Head of caudate nucleus (tissue), 42 donors: ENCODE data around the gene MYL10.
A peak's percentile ranks its signal among the peaks of the same experiment; 100 is the strongest.

Experiments used
- DNase-seq, 42 donors: peaks; one replicate each; pipeline versions ENCODE4 v3.0.0 to v3.0.0-alpha.2; 2020 to 2021; ENCODE audit warnings: mixed read lengths in 7 of 42
- intact Hi-C: fragments of 100-400 bp; cut with DNase I; formaldehyde crosslinking; loops from one replicate; pipeline ENCODE4 v1.15.0; 2022

MYL10 gene

GRCh38 chr7:101604331-101604933 is 24.7 kb downstream of the MYL10 start:
- no peak for DNase-seq
- intact Hi-C loops, result no loop called here

GRCh38 chr7:101602484-101603241 is 26.4 kb downstream of the MYL10 start:
- intact Hi-C loops, result no loop called here
- DNase-seq, result peak; percentile 50 to 88 (median 78)

DNA sequence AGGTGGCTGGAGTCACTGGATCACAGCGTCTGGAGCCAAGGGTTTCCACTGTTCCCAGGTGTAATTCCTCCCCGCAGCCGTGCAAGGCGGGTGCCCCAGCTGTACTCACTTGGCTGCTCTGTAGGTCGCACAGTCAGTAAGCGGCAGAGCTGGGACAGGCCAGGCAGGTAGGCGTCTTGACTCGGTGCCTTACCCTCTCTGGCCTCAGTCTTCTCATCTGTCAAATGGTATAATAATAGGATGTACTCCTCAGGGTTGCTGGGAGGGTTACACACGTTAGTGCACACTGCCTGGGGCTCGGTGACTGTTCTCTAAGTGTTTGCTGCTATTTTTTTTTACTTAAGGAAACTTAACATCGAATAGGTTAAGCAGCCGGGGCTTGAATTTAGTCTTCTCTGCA is 27.0 kb downstream of the MYL10 start:
- DNase-seq, result no peak
- intact Hi-C loops, result no loop called here

GRCh38 chr7:101599787-101600186 is 29.3 kb downstream of the MYL10 start:
- intact Hi-C loops, result no loop called here
- no peak for DNase-seq

- intact Hi-C loops, result no loop called here
- no peak for DNase-seq
These were observed 29.9 kb downstream of the MYL10 start for GRCh38 chr7:101598986-101599771.

DNA sequence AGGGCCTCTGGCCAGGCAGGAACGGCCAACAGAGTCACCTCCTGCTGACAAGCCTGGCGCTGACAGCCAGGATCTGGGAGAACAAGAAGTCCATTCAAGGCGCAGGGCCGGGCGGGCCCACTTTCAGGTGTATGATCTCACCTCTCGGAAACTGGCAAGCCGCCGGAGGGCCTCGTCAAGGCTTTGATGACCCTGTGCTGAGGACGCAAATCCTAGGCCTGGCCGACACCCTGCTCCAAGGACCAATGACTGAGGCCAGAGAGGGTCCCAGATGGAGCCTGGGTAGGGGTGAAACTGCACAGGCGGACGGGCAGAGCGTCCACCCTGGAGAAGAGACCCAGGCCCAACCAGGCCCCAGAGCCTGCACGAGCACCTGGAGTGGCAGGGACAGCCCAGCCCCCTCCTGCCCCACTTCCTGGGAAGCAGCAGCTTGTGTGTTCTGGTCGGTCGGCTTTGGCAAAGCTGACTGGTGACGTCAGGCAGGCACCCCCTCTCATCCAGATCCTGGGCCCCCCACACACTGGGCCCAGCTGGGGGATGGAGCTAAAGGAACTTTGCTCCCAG is 30.6 kb downstream of the MYL10 start:
- intact Hi-C loops, result no loop called here
- no peak for DNase-seq

DNA sequence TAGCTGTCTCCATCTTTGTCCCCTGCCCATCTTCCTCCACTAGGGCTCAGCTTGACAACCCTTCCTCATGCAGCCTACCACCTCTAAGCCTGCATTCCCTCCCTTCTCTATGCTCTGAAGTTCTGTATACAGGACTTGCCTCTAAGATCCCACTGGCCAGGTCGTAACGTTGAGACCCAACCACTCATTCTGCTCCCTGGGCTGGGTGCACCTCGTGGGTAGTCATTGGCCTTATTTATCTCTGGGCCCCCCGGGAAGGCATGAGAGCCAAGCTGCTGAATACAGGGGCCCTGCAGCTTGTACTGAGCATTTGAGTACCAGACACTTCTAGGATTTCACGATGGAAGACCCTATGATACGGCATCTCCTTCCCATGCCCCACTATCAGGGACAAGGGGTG is 31.2 kb downstream of the MYL10 start:
- no peak for DNase-seq
- intact Hi-C loops, result no loop called here

DNA sequence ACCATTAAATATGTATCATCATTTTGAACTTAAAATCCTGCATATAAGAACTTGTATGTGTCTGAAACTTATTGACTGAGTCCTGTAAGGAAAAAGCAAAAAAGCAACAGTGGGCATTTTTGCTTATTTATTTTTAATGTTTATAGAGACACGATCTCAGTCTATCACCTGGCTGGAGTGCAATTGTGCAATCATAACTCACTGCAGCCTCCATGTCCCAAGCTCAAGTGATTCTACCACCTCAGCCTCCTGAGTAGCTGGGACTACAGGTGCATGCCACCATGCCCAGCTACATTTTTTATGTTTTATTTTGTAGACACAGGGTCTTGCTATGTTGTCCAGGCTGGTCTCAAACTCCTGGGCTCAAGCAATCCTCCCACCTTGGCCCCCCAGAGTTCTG is 32.2 kb downstream of the MYL10 start:
- no peak for DNase-seq
- intact Hi-C loops, result no loop called here

DNA sequence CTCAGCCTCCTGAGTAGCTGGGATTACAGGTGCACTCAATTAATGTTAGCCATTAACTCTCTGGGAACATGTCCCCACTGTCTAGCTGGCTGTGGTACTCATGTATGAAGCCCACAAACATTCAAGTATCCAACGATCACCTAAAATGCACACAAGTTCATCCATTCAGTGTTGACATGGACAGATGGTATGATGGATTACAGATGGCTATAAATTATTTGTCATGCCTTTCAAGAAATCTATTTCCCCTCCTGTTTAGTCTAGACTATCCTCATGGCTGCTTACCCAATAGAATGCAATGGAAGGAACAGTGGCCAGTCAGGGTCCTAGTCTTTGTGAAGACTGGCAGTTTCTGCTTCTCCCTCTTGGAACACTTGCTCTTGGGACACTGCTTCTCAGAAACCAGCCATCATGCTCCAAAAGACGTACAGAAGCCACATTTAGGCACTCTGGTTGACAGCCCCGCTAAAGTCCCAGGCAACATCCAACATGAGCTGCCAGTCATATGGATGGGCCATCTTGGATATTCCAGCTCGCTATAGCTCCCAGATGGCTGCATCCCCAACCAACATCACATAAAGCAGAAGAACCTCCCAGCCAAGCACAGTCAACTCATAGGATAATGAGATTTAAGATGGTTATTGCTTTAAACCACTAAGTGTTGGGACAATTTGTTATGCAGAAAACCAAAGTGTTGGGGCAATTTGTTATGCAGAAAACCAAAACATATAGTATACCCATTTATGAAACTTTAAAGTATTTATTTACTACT is 33.1 kb downstream of the MYL10 start:
- peak in 1 of 42 donors; percentile 5 for DNase-seq
- intact Hi-C loops, result no loop called here

- intact Hi-C loops, result no loop called here
- peak in 1 of 42 donors; percentile 8 for DNase-seq
These were observed 33.9 kb downstream of the MYL10 start for GRCh38 chr7:101595246-101595645.

GRCh38 chr7:101594790-101595189 is 34.3 kb downstream of the MYL10 start:
- peak in 2 of 42 donors; percentile 7 to 9 for DNase-seq
- intact Hi-C loops, result no loop called here

DNA sequence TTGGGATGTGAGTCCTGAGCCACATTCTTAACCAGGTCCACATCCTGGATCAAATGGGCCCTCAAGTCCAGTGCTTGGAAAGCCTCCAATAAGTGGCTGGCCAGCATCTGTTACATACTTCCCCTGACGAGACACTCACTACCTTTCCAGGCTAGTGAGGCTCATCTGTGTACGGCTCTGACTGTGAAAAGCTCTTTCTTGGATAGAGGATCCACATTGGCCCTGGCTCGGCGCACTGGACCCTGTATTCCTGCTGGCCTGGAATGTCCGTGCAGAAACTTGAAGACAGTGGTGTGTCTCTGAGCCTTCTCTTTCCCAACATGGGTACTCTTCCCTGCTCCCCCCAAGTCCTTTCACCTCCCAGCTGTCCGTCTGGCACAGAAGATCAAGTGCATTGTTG is 35.5 kb downstream of the MYL10 start:
- intact Hi-C loops, result no loop called here
- no peak for DNase-seq

GRCh38 chr7:101591504-101591903 is 37.6 kb downstream of the MYL10 start:
- no peak for DNase-seq
- intact Hi-C loops, result no loop called here

DNA sequence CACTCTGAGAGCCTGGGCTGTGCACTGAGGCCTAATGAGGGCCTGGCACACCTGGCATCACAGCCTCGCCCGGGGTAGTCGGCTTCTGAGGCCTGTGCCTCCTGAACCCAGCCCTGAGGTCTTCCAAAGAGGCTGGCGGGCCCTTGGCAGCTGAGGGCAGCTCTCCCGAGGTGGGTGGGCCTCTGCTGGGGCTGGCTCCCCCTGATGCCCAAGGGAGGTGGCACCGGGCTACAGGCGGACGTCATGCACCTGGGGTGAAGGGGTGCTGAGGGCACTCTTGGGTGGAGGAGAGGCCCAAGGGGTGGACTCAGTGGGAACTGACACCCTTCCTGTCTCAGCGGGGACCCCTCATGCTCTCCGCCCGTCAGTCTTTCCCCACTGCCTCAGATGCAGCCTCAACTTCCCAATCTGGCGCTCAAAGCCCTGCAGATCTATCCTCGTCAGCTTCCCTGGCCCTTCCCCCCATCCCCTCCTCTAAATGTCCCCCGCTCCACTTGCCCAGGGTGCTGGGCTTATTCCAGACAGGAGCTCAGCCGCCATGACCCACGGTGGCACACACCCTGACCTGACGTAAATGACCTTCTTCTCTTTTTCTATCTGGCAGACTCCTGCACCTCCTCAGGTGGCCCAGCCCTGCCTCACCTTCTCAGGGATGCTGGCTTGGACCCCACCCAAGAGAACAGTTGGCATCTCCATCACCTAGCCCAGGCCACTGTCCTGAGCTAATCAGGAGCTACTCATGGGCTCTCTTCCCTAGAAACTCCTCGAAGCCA is 38.2 kb downstream of the MYL10 start:
- intact Hi-C loops, result no loop called here
- DNase-seq, result peak in 2 of 42 donors; percentile 22 to 26

- DNase-seq, result peak in 2 of 42 donors; percentile 19 to 22
- intact Hi-C loops, result no loop called here
These were observed 39.0 kb downstream of the MYL10 start for GRCh38 chr7:101589976-101590662.

DNA sequence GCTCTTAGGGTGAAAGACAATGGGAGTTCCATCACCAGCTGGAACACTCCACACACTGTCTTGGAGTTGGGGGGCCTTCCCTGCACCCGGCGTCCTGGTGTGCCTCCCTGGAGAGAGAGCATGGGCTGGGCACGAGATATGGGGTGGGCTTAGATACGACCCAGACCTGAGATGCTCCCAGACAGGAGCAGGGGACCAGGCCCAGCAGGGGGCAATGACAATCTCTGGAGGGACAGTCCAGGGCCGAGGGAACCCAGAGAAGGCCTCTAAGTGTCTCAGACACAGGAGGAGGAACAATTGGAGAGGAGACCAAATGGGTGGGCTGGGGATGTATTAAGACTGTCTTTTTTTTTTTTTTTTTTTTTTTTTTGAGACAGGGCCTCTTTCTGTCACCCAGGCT is 40.0 kb downstream of the MYL10 start:
- intact Hi-C loops, result no loop called here

DNA sequence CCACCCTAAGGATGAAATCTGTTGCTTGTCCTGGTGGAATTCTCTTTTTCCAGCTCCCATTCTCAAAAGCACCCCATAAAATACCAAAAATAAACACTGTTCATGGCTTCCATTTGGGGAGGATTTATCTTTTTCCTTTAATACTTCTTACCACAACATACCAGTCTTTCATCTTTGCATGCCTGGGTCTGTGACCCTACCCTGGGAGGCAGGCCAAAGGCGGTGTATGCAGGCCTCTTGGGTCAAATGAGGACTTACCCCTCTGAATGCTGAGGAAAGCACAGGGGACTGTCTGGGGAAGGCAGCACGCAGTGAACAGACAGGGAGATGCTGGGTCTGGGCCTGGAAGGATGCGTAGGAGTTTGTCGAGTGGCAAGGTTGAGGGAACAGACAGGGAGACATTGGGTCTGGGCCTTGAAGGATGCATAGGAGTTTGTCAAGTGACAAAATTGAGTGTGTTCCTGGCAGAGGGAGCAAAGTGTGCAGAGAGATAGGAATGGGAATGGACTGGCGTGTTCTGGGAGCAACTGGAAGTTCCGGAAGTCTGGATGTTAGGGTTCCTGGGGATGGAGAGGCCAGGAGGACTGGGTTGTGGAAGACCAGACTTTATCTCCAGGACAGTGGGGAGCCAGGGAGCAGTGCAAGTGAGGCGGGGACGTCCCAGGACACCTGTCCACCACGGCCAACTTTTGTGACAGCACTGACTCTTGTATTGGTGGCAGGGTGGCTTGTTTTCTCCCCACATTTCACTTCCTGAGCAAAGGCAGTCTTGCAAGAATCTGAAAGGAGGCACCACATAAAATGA is 40.8 kb downstream of the MYL10 start:
- DNase-seq, result peak in 1 of 42 donors; percentile 18
- intact Hi-C loops, result no loop called here

More for the DNA sequence above, 40.0 kb downstream of the MYL10 start:
- DNase-seq, result peak in 1 of 42 donors; percentile 22
